ENCODE results near the gene KIR3DL2.
"Not testable (repeated sequence)": the region's sequence is repeated elsewhere in the genome, so short reads cannot be mapped to it uniquely, and the experiment has no call there.

DNA sequence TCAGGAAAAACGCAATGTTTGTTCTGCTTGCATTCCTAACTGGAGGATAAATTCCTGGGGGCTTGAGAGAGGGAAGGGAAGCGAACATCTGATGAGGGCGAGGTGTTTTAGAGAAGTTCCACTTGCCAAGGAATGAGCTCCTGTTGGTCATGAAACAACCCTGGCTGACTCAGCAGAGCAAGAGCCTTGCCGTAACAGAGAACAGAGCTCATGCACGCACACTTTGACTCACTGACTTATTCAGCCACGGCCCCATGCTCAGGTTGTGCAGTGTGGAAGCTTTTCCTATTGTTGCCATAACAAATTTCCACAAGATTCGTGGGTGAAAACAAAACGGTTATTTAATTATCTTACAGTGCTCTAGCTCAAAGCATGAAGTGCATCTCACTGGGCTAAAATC, 7.1 kb upstream of the KIR3DL2 start:
- not testable (repeated sequence) for TF ChIP-seq CTCF (IDR thresholded peaks at IDR 0.05); ZFX (IDR thresholded peaks at IDR 0.05; ENCODE audit: borderline replicate concordance)

Data from 22Rv1 (cell line).